SK-N-SH (cell line): ENCODE results near the gene SLC5A1. TPM values are rescaled to one million over a fixed set of nuclear protein-coding genes. Genes with fewer than 3 reads are reported as not detected.
"Not testable (repeated sequence)": the region's sequence is repeated elsewhere in the genome, so short reads cannot be mapped to it uniquely, and the experiment has no call there.

Experiments
- CTCF ChIA-PET: fragments of 300-600, 350-600 bp; formaldehyde crosslinking; extraction: SDS; loops from one replicate; lab custom pipeline; 2021; lab: Yijun Ruan, JAX
- POLR2A ChIA-PET: fragments of 350-600 bp; sonication (Branson Sonifier 250); formaldehyde crosslinking; extraction: SDS; loops from one replicate; lab custom pipeline; 2020; ENCODE audit warnings: antibody characterized with exemption, inconsistent platforms; lab: Yijun Ruan, JAX
- DNase-seq: peaks from one replicate; pipeline ENCODE4 v3.0.0; 2012
- H2AFZ ChIP-seq: fragments of 200-600 bp; sonication (generic); 2 replicates; pipeline ENCODE4 v1.8.1; 2016; ENCODE audit warnings: antibody characterized with exemption, mild to moderate bottlenecking, low read depth
- H3F3A ChIP-seq: fragments of 200-600 bp; sonication (generic); replicated peaks from 2 replicates; pipeline ENCODE3; 2016; ENCODE audit warnings: antibody characterized with exemption, mild to moderate bottlenecking; ENCODE audit not compliant: insufficient read depth
- H3K27ac ChIP-seq, 2 experiments: fragments of 200-500 bp in 1 of 2; fragments of 200-600 bp in 1 of 2; sonication (Bioruptor generic) in 1 of 2; sonication (generic), shearing (Covaris generic) in 1 of 2; 2 replicates each; pipeline versions ENCODE4 v1.5.1 to v1.6.1; 2014 to 2016; ENCODE audit warnings: low read depth in 2 of 2, inconsistent platforms in 1 of 2, low read length in 1 of 2, mild to moderate bottlenecking in 1 of 2, mixed read lengths in 1 of 2
- H3K27me3 ChIP-seq: fragments of 200-600 bp; sonication (generic), shearing (Covaris generic); 2 replicates; pipeline ENCODE4 v1.6.1; 2016; ENCODE audit warnings: mixed run types; ENCODE audit not compliant: insufficient read depth
- H3K36me3 ChIP-seq, 2 experiments: fragments of 200-500 bp in 1 of 2; fragments of 200-600 bp in 1 of 2; sonication (Bioruptor generic) in 1 of 2; sonication (generic) in 1 of 2; replicated peaks in 1 of 2; 2 replicates each; pipeline versions ENCODE3 to v1.5.1; 2014 to 2016; ENCODE audit warnings: low read length in 1 of 2, mild to moderate bottlenecking in 1 of 2; ENCODE audit not compliant: insufficient read depth in 2 of 2, control insufficient read depth in 1 of 2
- H3K4me1 ChIP-seq, 2 experiments: fragments of 200-500 bp in 1 of 2; fragments of 200-600 bp in 1 of 2; sonication (Bioruptor generic) in 1 of 2; sonication (generic), shearing (Covaris generic) in 1 of 2; 2 replicates each; pipeline versions ENCODE4 v1.5.1 to v1.6.1; 2014 to 2016; ENCODE audit warnings: low read depth in 1 of 2, low read length in 1 of 2, mixed run types in 1 of 2; ENCODE audit not compliant: insufficient read depth in 2 of 2, control insufficient read depth in 1 of 2
- H3K4me2 ChIP-seq: fragments of 200-600 bp; sonication (generic), shearing (Covaris generic); 2 replicates; pipeline ENCODE4 v1.6.1; 2017; ENCODE audit warnings: mixed run types
- H3K4me3 ChIP-seq, 2 experiments: fragments of 200-500 bp in 1 of 2; fragments of 200-600 bp in 1 of 2; sonication (Bioruptor generic) in 1 of 2; sonication (generic), shearing (Covaris generic) in 1 of 2; 2 replicates each; pipeline versions ENCODE4 v1.5.1 to v1.8.1; 2014 to 2016; ENCODE audit warnings: low read depth in 2 of 2, inconsistent platforms in 1 of 2, low read length in 1 of 2, mild to moderate bottlenecking in 1 of 2, mixed read lengths in 1 of 2, moderate library complexity in 1 of 2
- H3K79me2 ChIP-seq: fragments of 200-600 bp; sonication (generic); 2 replicates; pipeline ENCODE4 v1.8.1; 2017; ENCODE audit warnings: mild to moderate bottlenecking; ENCODE audit not compliant: insufficient read depth
- H3K9ac ChIP-seq: fragments of 200-600 bp; sonication (generic); 2 replicates; pipeline ENCODE4 v1.6.1; 2017; ENCODE audit warnings: mixed run types
- H3K9me2 ChIP-seq: fragments of 200-600 bp; sonication (generic); 2 replicates; pipeline ENCODE4 v1.6.1; 2017; ENCODE audit warnings: mixed run types
- H3K9me3 ChIP-seq: fragments of 200-600 bp; sonication (generic); 2 replicates; pipeline ENCODE4 v1.6.1; 2017; ENCODE audit warnings: mixed run types, mild to moderate bottlenecking, moderate library complexity
- H4K20me1 ChIP-seq: fragments of 200-600 bp; sonication (generic); 2 replicates; pipeline ENCODE4 v1.6.1; 2017; ENCODE audit warnings: mild to moderate bottlenecking, mixed run types; ENCODE audit not compliant: insufficient read depth
- WGBS: methylation state at CpG from one replicate; pipeline ENCODE4 v1.1.6; 2017; ENCODE audit warnings: low lambda C conversion rate; 5-methylcytosine and 5-hydroxymethylcytosine counted together
- polyA plus RNA-seq, 3 experiments: library from polyadenylated mRNA; depleted of rRNA; stranded (reverse); fragments of >200 nt; gene quantifications; 2 replicates each; pipeline ENCODE4 v1.2.3, GENCODE V29; 2012

Gene SLC5A1
- polyA plus RNA-seq, 1 of the 3 experiments (the other 2 are of a cell fraction): not detected

GRCh38 chr22:32147128-32147527, 104.1 kb downstream of the SLC5A1 start:
- H3K4me1 ChIP-seq, POLR2A ChIA-PET, H3K4me2 ChIP-seq, H3F3A ChIP-seq, H4K20me1 ChIP-seq, DNase-seq, H3K4me3 ChIP-seq, H3K9me2 ChIP-seq, H3K36me3 ChIP-seq, H2AFZ ChIP-seq, H3K27me3 ChIP-seq, H3K79me2 ChIP-seq, CTCF ChIA-PET, H3K9me3 ChIP-seq, H3K27ac ChIP-seq, H3K9ac ChIP-seq: not testable (repeated sequence)
- 21% methylated on average over 7 of the region's 8 CpGs for WGBS

DNA sequence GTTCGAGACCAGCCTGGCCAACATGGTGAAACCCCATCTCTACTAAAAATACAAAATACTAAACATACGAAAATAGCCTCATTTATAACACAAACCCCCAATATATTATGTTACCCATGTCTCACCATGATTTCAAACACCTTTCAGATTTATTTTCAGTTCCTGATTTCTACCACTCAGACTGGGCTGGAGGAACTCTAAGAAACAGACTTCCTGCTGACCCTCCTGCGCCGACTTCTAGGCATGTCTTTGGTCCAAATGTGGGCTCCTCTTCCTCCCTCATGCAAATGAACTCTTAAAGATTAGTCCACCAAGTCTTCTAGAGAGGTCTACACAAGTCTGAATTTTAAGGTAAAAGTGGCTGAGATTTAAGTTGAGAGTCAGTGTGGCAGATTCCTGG, 105.3 kb downstream of the SLC5A1 start:
- 72% methylated on average over 4 of the region's 4 CpGs for WGBS

DNA sequence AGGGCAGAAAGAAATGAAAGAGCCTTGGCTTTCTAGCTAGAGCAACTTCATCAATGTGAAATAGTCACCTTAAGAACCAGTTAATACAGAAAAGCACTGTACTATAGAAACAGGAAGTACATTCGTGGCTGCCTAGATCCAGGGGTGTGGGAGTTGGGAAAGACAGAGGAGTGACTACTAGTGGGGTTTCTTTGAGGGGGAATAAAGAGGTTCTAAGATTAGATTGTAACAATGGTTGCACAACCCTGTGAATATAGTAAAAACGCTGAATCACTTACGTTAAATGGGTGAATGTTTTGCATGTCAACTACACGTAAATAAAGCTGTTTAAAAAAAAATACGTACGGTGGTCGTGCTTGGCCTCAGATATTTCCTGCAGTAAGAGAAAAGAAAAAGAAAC, 107.6 kb downstream of the SLC5A1 start:
- WGBS: 55% methylated on average over 7 of the region's 7 CpGs
- POLR2A ChIA-PET, H3K27me3 ChIP-seq, H4K20me1 ChIP-seq, H3K4me3 ChIP-seq, H3K4me2 ChIP-seq, H3K79me2 ChIP-seq, H3K9ac ChIP-seq, H3K36me3 ChIP-seq, H2AFZ ChIP-seq, H3K4me1 ChIP-seq, H3K27ac ChIP-seq, H3K9me3 ChIP-seq, H3K9me2 ChIP-seq, DNase-seq, H3F3A ChIP-seq: not testable (repeated sequence)
- CTCF ChIA-PET: interaction anchor here (0.6 kb wide), 1 partner anchor 55 kb away, joined by 4 read pairs; no protein-coding TSS in a partner anchor

More for the DNA sequence above, 105.3 kb downstream of the SLC5A1 start:
- H3K79me2 ChIP-seq, H3F3A ChIP-seq, H3K27me3 ChIP-seq, H2AFZ ChIP-seq, CTCF ChIA-PET, POLR2A ChIA-PET, H3K4me2 ChIP-seq, H3K4me3 ChIP-seq, H4K20me1 ChIP-seq, H3K9ac ChIP-seq, H3K4me1 ChIP-seq, H3K27ac ChIP-seq, H3K9me2 ChIP-seq, H3K36me3 ChIP-seq, H3K9me3 ChIP-seq, DNase-seq: not testable (repeated sequence)

DNA sequence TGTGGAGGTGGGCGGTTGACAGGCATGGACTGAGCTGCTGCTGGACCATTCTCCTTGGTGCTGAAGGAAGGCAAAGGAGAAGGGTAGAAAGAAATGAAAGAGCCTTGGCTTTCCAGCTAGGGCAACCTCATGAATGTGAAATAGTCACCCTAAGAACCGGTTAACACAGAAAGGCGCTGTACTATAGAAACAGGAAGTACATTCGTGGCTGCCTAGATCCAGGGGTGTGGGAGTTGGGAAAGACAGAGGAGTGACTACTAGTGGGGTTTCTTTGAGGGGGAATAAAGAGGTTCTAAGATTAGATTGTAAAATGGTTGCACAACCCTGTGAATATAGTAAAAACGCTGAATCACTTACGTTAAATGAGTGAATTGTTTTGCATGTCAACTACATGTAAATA, 108.6 kb downstream of the SLC5A1 start:
- CTCF ChIA-PET, H3K36me3 ChIP-seq, H3K4me3 ChIP-seq, POLR2A ChIA-PET, H3K9me3 ChIP-seq, H3K9ac ChIP-seq, H3K27me3 ChIP-seq, H3F3A ChIP-seq, H3K9me2 ChIP-seq, H3K27ac ChIP-seq, H4K20me1 ChIP-seq, H3K4me2 ChIP-seq, H2AFZ ChIP-seq, H3K79me2 ChIP-seq, DNase-seq, H3K4me1 ChIP-seq: not testable (repeated sequence)
- 56% methylated on average over 6 of the region's 6 CpGs for WGBS

GRCh38 chr22:32154727-32155126, 111.7 kb downstream of the SLC5A1 start:
- POLR2A ChIA-PET, H3K27me3 ChIP-seq, H3F3A ChIP-seq, H3K79me2 ChIP-seq, H3K9ac ChIP-seq, H3K4me3 ChIP-seq, H3K36me3 ChIP-seq, H3K27ac ChIP-seq, H2AFZ ChIP-seq, DNase-seq, H3K4me1 ChIP-seq, H3K9me3 ChIP-seq, H3K4me2 ChIP-seq, H3K9me2 ChIP-seq, H4K20me1 ChIP-seq, CTCF ChIA-PET: not testable (repeated sequence)
- 38% methylated on average over 4 of the region's 4 CpGs for WGBS

DNA sequence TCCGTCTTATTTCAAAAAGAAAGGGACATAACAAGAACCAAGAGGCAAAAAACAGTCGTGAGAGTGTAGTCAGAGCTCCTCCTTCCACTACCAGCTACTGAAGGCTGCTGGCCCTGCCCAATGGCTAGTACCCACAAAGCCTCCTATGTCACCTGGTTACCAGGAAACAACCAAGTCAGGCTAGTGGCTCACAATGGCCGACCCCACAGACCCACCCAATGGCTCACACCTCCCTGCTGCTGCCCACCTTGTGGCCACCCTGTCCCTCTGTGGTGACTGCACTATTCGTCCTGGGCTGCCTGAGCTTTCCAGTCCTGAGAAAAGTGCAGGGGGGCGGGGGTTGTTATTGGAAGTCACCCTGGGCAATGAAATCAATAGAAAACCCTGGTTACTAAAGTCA, 114.6 kb downstream of the SLC5A1 start:
- H3K9ac ChIP-seq, H3K9me3 ChIP-seq, H3K4me3 ChIP-seq, H2AFZ ChIP-seq, CTCF ChIA-PET, H3K27me3 ChIP-seq, H3K79me2 ChIP-seq, H3F3A ChIP-seq, H3K4me2 ChIP-seq, DNase-seq, POLR2A ChIA-PET, H4K20me1 ChIP-seq, H3K4me1 ChIP-seq, H3K9me2 ChIP-seq, H3K27ac ChIP-seq, H3K36me3 ChIP-seq: not testable (repeated sequence)
- WGBS: 31% methylated on average over 5 of the region's 5 CpGs
